RKO (cell line): Measurements from ENCODE around the gene NOD1.
A peak's percentile ranks its signal among the peaks of the same experiment; 100 is the strongest.
"Not testable (repeated sequence)": the region's sequence is repeated elsewhere in the genome, so short reads cannot be mapped to it uniquely, and the experiment has no call there.

ENCODE experiments used
- DNase-seq: peaks from one replicate; pipeline ENCODE4 v3.0.0-alpha.2; 2016; ENCODE audit warnings: low spot score

The NOD1 gene

GRCh38 chr7:30412782-30413504, 65.6 kb downstream of the NOD1 start:
- peak; percentile 88 for DNase-seq

DNA sequence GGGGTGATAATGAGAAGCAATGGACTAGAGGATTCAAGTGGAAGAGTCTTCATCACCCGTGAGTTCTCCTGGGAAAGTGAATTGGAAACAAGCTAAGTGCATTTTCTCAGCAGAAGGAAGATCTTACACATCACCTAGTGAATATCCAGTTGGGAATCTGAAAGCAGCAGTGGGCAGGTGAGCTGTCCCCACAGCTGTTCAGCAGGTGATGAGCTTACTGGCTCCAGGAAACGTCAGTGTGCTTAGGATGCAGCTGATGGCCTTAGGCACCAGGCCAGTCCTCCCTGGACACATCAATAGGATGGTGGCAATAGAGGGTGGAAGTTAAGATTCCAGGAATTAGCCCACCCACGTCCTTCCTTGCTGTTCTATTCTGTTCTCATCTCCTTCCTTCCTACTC, 66.7 kb downstream of the NOD1 start:
- no peak for DNase-seq

GRCh38 chr7:30411173-30411572, 67.4 kb downstream of the NOD1 start:
- DNase-seq = no peak

DNA sequence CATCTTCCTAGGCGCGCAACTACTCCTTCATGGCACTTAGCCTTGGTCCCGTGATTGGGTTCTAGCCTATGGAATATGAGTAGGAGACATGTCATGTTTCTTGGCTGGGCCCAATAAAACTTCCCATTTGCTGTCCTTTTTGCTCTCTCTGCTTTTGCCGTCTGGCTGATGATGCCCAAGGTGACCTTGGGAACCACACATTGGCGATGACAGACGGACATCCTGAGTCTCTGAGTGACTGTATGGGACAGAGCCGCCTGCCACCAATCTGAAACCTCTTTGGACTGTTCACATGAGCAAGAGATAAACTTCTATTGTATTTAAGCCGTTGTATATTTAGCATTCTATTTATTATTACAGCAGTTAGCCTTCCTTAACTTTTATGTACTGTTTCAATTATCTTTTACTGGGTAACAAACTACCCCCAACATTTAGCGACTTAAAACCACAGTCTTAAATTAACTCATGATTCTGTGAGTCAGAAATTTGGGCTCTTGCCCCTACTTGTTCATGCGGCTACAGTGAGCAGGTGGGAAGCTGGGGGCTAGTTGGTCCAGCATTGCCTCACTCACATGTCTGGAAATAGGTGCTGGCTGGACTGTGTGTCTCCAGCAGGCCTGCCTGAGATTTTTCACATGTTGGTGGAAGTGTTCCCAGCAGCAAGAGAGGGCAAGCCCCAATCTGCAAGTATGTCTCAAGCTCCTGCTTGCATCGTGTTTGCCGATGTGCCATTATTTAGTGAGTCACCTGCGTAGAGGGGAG, 71.7 kb downstream of the NOD1 start:
- DNase-seq = no peak

GRCh38 chr7:30405179-30405578, 73.4 kb downstream of the NOD1 start:
- no peak for DNase-seq

- no peak for DNase-seq
These were observed 75.1 kb downstream of the NOD1 start for GRCh38 chr7:30403477-30403876.

DNA sequence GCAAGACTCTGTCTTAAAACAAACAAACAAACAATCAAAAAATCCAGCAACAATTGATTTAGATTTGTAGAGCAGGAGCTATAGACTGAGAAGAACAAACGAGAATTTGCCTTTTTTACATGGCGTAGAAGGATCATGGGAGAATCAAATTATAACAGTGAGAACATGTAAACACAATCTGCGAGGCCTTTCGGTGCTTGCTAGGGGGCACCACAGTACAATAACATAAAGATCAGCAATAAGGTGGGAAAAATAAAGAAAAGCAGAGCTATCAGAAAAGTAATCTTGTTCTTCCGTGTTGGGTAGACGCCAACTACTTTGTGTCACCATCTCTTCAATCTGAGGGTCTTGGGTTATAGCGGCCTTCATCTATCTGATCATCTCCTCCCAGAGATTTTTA, 82.2 kb downstream of the NOD1 start:
- DNase-seq = peak; percentile 15

- DNase-seq = no peak
These were observed 82.9 kb downstream of the NOD1 start for GRCh38 chr7:30395676-30396075.

- DNase-seq = no peak
These were observed 86.8 kb downstream of the NOD1 start for GRCh38 chr7:30391806-30392205.

- DNase-seq = peak; percentile 7
These were observed 87.6 kb downstream of the NOD1 start for GRCh38 chr7:30390736-30391636.

DNA sequence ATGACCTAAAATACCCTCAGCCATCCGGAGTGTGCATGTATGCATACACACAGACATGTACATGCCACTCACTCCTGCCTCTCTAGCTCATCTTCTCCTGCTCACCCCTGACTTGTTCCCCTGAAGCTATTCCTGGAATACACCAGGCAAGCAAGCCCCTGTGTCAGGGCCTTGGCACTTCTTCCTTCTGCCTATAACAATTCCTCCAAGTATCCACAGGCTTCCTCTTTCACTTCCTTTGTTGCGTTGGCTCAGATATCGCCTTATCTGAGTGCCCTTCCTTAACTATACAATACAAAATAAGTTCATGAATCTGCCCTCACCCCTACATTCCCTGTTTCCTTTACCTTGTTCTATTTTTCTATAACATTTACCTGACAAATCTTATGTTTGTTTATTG, 88.8 kb downstream of the NOD1 start:
- no peak for DNase-seq

- no peak for DNase-seq
These were observed 96.0 kb downstream of the NOD1 start for GRCh38 chr7:30382607-30383006.

DNA sequence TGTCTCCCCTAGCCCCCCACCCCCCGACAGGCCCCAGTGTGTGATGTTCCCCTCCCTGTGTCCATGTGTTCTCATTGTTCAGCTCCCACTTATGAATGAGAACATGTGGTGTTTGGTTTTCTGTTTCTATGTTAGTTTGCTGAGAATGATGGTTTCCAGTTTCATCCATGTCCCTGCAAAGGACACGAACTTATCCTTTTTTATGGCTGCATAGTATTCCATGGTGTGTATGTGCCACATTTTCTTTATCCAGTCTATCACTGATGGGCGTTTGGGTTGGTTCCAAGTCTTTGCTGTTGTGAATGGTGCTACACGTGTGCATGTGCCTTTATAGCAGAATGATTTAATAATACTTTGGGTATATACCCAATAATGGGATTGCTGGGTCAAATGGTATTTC, 97.8 kb downstream of the NOD1 start:
- DNase-seq = not testable (repeated sequence)

DNA sequence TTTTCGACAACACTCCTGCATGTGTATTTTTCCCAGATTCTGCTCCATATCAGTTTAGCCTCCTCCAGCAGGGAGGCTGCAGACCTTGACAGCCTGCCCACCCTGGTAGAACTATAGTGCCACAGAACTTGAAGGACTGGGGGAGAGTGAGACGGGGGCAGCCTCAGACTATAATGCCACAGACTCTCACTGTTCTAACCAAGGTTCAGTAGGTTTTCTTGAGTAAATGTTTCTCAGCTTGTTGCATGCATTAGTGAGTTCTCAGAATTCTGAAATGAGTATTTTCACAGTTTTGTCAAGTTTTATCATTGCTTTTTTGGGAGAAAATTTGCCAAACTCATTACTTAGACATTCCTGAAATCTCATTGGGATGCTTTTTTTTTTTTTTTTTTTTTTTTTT, 98.3 kb downstream of the NOD1 start:
- no peak for DNase-seq

- no peak for DNase-seq
These were observed 98.8 kb downstream of the NOD1 start for GRCh38 chr7:30379741-30380140.

- DNase-seq = no peak
These were observed 99.5 kb downstream of the NOD1 start for GRCh38 chr7:30379131-30379530.

- no peak for DNase-seq
These were observed 100.3 kb downstream of the NOD1 start for GRCh38 chr7:30378275-30378674.
